CD14-positive monocyte (primary cell): ENCODE measurements around the gene ADAMTS18. TPM values are rescaled to one million over a fixed set of nuclear protein-coding genes. Genes with fewer than 3 reads are reported as not detected.

Experiments
- DNase-seq, 3 donors: peaks; one replicate each; pipeline ENCODE4 v3.0.0-alpha.2; 2011 to 2022
- H2AFZ ChIP-seq: 2 replicates; pipeline ENCODE4 v1.6.0; 2012; ENCODE audit warnings: mild to moderate bottlenecking, low read depth, low read length, inconsistent platforms; ENCODE audit not compliant: insufficient read depth, poor library complexity, severe bottlenecking
- H3K27ac ChIP-seq, 2 donors: 1 replicate in 1 of 2; 2 replicates in 1 of 2; pipeline ENCODE4 v1.5.1; 2012 to 2013; ENCODE audit warnings: low read length in 2 of 2, control low read depth in 1 of 2, inconsistent platforms in 1 of 2, low read depth in 1 of 2, mild to moderate bottlenecking in 1 of 2
- H3K27me3 ChIP-seq, 2 donors: one replicate each; pipeline versions ENCODE4 v1.6.0 to v1.6.1; 2011 to 2013; ENCODE audit warnings: low read length in 2 of 2; ENCODE audit not compliant: control insufficient read depth in 2 of 2, insufficient read depth in 2 of 2
- H3K36me3 ChIP-seq, 2 donors: replicated peaks in 1 of 2; 1 replicate in 1 of 2; 2 replicates in 1 of 2; pipeline versions ENCODE4 v1.5.1 to v1.6.1; 2012 to 2013; ENCODE audit warnings: low read length in 2 of 2, control low read depth in 1 of 2, inconsistent platforms in 1 of 2, mild to moderate bottlenecking in 1 of 2; ENCODE audit not compliant: insufficient read depth in 2 of 2, control insufficient read depth in 1 of 2
- H3K4me1 ChIP-seq, 2 donors: 1 replicate in 1 of 2; 2 replicates in 1 of 2; pipeline versions ENCODE4 v1.5.1 to v1.6.1; 2012 to 2013; ENCODE audit warnings: low read length in 2 of 2, control low read depth in 1 of 2, inconsistent platforms in 1 of 2, mild to moderate bottlenecking in 1 of 2, moderate library complexity in 1 of 2; ENCODE audit not compliant: insufficient read depth in 2 of 2, control insufficient read depth in 1 of 2
- H3K4me2 ChIP-seq: replicated peaks from 2 replicates; pipeline ENCODE3; 2012; ENCODE audit warnings: low read length, moderate library complexity, mild to moderate bottlenecking; ENCODE audit not compliant: poor library complexity, severe bottlenecking; ENCODE audit errors: extremely low read depth
- H3K4me3 ChIP-seq, 3 experiments: fragments of 200-600 bp in 1 of 3; sonication (generic) in 1 of 3; replicated peaks in 1 of 3; 1 replicate in 2 of 3; 2 replicates in 1 of 3; pipeline ENCODE4 v1.5.1; 2011 to 2013; ENCODE audit warnings: low read length in 3 of 3, mild to moderate bottlenecking in 3 of 3, control low read depth in 2 of 3, low read depth in 2 of 3, inconsistent platforms in 1 of 3, moderate library complexity in 1 of 3
- H3K79me2 ChIP-seq: 2 replicates; pipeline ENCODE4 v1.6.0; 2012; ENCODE audit warnings: mild to moderate bottlenecking, control low read depth, inconsistent platforms, low read length, moderate library complexity; ENCODE audit not compliant: insufficient read depth
- H3K9ac ChIP-seq: 2 replicates; pipeline ENCODE4 v1.6.0; 2017; ENCODE audit warnings: low read length, mild to moderate bottlenecking; ENCODE audit not compliant: insufficient read depth, poor library complexity, severe bottlenecking
- H3K9me3 ChIP-seq, 2 donors: replicated peaks in 1 of 2; 1 replicate in 1 of 2; 2 replicates in 1 of 2; pipeline versions ENCODE4 v1.5.1 to v1.6.1; 2012 to 2013; ENCODE audit warnings: low read length in 2 of 2, control low read depth in 1 of 2; ENCODE audit not compliant: control insufficient read depth in 1 of 2, insufficient read depth in 1 of 2
- H4K20me1 ChIP-seq: 2 replicates; pipeline ENCODE4 v1.6.0; 2012; ENCODE audit warnings: mild to moderate bottlenecking, low read length, control low read depth, moderate library complexity; ENCODE audit not compliant: insufficient read depth
- H3K27ac Mint-ChIP-seq, 7 donors: one replicate each; pipeline ENCODE4 v1.8.0; 2020; ENCODE audit warnings: mild to moderate bottlenecking in 7 of 7, mixed read lengths in 7 of 7, moderate library complexity in 6 of 7, inconsistent platforms in 2 of 7
- H3K27me3 Mint-ChIP-seq, 3 donors: one replicate each; pipeline ENCODE4 v1.8.0; 2021 to 2022; ENCODE audit warnings: low read depth in 3 of 3, mild to moderate bottlenecking in 3 of 3, mixed read lengths in 3 of 3, moderate library complexity in 3 of 3, inconsistent platforms in 1 of 3
- H3K36me3 Mint-ChIP-seq, 2 donors: one replicate each; pipeline ENCODE4 v1.8.0; 2020; ENCODE audit warnings: mixed read lengths in 2 of 2, inconsistent platforms in 1 of 2, mild to moderate bottlenecking in 1 of 2
- H3K4me1 Mint-ChIP-seq: one replicate; pipeline ENCODE4 v1.8.0; 2020; ENCODE audit warnings: mild to moderate bottlenecking, mixed read lengths
- H3K4me3 Mint-ChIP-seq, 2 donors: one replicate each; pipeline ENCODE4 v1.8.0; 2020; ENCODE audit warnings: mild to moderate bottlenecking in 2 of 2, mixed read lengths in 2 of 2, moderate library complexity in 1 of 2
- H3K9me3 Mint-ChIP-seq, 7 donors: one replicate each; pipeline ENCODE4 v1.8.0; 2020 to 2022; ENCODE audit warnings: mixed read lengths in 7 of 7, mild to moderate bottlenecking in 6 of 7, moderate library complexity in 6 of 7, inconsistent platforms in 2 of 7
- WGBS: methylation state at CpG from one replicate; pipeline ENCODE4 v1.1.5; 2013; ENCODE audit warnings: missing lambda C conversion rate; ENCODE audit not compliant: insufficient coverage; 5-methylcytosine and 5-hydroxymethylcytosine counted together
- intact Hi-C, 2 donors: fragments of 100-400 bp; cut with micrococcal nuclease; formaldehyde crosslinking; loops; one replicate each; pipeline versions ENCODE4 v1.15.0 to v1.15.1; 2023
- polyA plus RNA-seq, 3 donors: library from polyadenylated mRNA; depleted of rRNA in 1 of 3; unstranded in 2 of 3; stranded (reverse) in 1 of 3; fragments of 300-500 nt in 2 of 3; fragments of >200 nt in 1 of 3; fragmentation: Illumina TruSeq in 2 of 3; gene quantifications; 1 replicate in 2 of 3; 2 replicates in 1 of 3; pipeline ENCODE4 v1.2.3, GENCODE V29; 2012 to 2021
- TF ChIP-seq, protein P1 (sequence below): fragments of 200-600 bp; IDR thresholded peaks from one replicate; pipeline ENCODE4 v1.8.0; 2022; ENCODE audit warnings: antibody characterized with exemption, mild to moderate bottlenecking

The ADAMTS18 gene
- polyA plus RNA-seq, 3 donors = not detected

DNA sequence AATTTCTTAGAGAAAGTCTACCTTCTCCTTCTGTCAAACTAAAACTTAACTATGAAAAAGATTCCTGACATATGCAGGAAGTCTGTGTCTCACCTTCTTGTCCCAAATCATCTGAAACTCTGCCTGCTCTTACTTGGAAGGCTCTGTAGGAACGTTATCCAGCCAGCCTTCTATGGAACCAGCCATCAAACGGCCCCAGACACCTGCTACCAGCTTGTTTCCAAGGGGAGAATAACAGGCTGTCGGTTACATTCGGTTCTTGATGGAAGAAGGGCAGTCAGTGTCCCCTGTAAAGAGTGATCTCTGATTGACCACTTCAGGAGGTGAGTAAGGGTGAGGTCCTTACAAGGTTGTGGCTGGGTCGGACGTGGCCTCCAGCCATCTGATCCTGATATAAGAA lies 1.7 kb downstream of the ADAMTS18 start:
- Mint-ChIP-seq H3K36me3 (no peaks in the 10 kb centered on the region), H3K9me3 (no peaks in the 10 kb centered on the region), H3K4me1 (no peaks in the 10 kb centered on the region), H3K27ac (no peak overlapping the region), H3K27me3 (peaks cover 26 to 37% (median 29%) of the 10 kb centered on the region in 3 donors), H3K4me3 (peak overlapping the region in 1 of 2 donors; percentile 68)
- Histone ChIP-seq H3K27me3 (peaks cover 27 to 34% of the 10 kb centered on the region in 2 donors), H3K4me2 (no peak overlapping the region), H3K79me2 (no peaks in the 10 kb centered on the region), H2AFZ (no peak overlapping the region), H3K36me3 (no peaks in the 10 kb centered on the region), H4K20me1 (no peaks in the 10 kb centered on the region), H3K4me3 (no peak overlapping the region), H3K9me3 (no peaks in the 10 kb centered on the region), H3K9ac (no peak overlapping the region), H3K4me1 (no peaks in the 10 kb centered on the region), H3K27ac (no peak overlapping the region)
- intact Hi-C loops = no loop called here
- TF ChIP-seq, protein P1, sequence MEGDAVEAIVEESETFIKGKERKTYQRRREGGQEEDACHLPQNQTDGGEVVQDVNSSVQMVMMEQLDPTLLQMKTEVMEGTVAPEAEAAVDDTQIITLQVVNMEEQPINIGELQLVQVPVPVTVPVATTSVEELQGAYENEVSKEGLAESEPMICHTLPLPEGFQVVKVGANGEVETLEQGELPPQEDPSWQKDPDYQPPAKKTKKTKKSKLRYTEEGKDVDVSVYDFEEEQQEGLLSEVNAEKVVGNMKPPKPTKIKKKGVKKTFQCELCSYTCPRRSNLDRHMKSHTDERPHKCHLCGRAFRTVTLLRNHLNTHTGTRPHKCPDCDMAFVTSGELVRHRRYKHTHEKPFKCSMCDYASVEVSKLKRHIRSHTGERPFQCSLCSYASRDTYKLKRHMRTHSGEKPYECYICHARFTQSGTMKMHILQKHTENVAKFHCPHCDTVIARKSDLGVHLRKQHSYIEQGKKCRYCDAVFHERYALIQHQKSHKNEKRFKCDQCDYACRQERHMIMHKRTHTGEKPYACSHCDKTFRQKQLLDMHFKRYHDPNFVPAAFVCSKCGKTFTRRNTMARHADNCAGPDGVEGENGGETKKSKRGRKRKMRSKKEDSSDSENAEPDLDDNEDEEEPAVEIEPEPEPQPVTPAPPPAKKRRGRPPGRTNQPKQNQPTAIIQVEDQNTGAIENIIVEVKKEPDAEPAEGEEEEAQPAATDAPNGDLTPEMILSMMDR = no peak
- 57% methylated on average over 3 of the region's 6 CpGs for WGBS
- no peak for DNase-seq

- no peaks in the 10 kb centered on the region for H3K36me3 ChIP-seq
- DNase-seq = no peak
- Mint-ChIP-seq H3K4me1 (no peaks in the 10 kb centered on the region), H3K27me3 (peaks cover 26 to 37% (median 29%) of the 10 kb centered on the region in 3 donors), H3K4me3 (no peak overlapping the region), H3K36me3 (no peaks in the 10 kb centered on the region), H3K27ac (no peak overlapping the region), H3K9me3 (no peaks in the 10 kb centered on the region)
- H3K9ac ChIP-seq = no peak overlapping the region
- H3K4me2 ChIP-seq = no peak overlapping the region
- TF ChIP-seq, protein P1 = no peak
- no peaks in the 10 kb centered on the region for H3K4me1 ChIP-seq
- intact Hi-C loops = no loop called here
- H3K79me2 ChIP-seq = no peaks in the 10 kb centered on the region
- no peak overlapping the region for H3K27ac ChIP-seq
- no peaks in the 10 kb centered on the region for H3K9me3 ChIP-seq
- no peak overlapping the region for H3K4me3 ChIP-seq
- no peaks in the 10 kb centered on the region for H4K20me1 ChIP-seq
- no peak overlapping the region for H2AFZ ChIP-seq
- H3K27me3 ChIP-seq = peaks cover 27 to 34% of the 10 kb centered on the region in 2 donors
Observed at GRCh38 chr16:77432264-77432663, 2.6 kb downstream of the ADAMTS18 start.
